Heart right ventricle (tissue), 16 donors: Measurements from ENCODE around the gene GIPR. TPM values are rescaled to one million over a fixed set of nuclear protein-coding genes. Genes with fewer than 3 reads are reported as not detected.

Experiments
- ATAC-seq, 8 donors: fragments of 200-7000 bp; cut with Tn5 transposase; one replicate each; pipeline ENCODE4 v1.9.1; 2020; ENCODE audit warnings: mild to moderate bottlenecking in 8 of 8, moderate library complexity in 8 of 8, moderate number of reproducible peaks in 1 of 8
- DNase-seq, 2 donors: peaks; one replicate each; pipeline ENCODE4 v3.0.0-alpha.2; 2020
- H3K27ac ChIP-seq, 10 donors: fragments of 200-600 bp; sonication (generic) in 2 of 10; one replicate each; pipeline versions ENCODE4 v1.5.0 to v1.8.0; 2020 to 2022; ENCODE audit warnings: mild to moderate bottlenecking in 3 of 10
- H3K27me3 ChIP-seq, 7 donors: fragments of 200-600 bp; one replicate each; pipeline ENCODE4 v1.8.0; 2021 to 2022; ENCODE audit warnings: mild to moderate bottlenecking in 2 of 7
- H3K36me3 ChIP-seq, 9 donors: fragments of 200-600 bp; sonication (generic) in 1 of 9; one replicate each; pipeline versions ENCODE4 v1.5.0 to v1.8.0; 2020 to 2022; ENCODE audit warnings: mild to moderate bottlenecking in 2 of 9
- H3K4me1 ChIP-seq, 9 donors: fragments of 200-600 bp; sonication (generic) in 1 of 9; one replicate each; pipeline versions ENCODE4 v1.5.0 to v1.8.0; 2020 to 2022; ENCODE audit warnings: mild to moderate bottlenecking in 4 of 9
- H3K4me3 ChIP-seq, 10 donors: fragments of 200-600 bp; sonication (generic) in 2 of 10; one replicate each; pipeline versions ENCODE4 v1.5.0 to v1.8.0; 2020 to 2022; ENCODE audit warnings: mild to moderate bottlenecking in 7 of 10, moderate library complexity in 2 of 10
- H3K9me3 ChIP-seq, 11 donors: fragments of 200-600 bp in 10 of 11; sonication (generic) in 2 of 11; one replicate each; pipeline versions ENCODE4 v1.5.0 to v1.8.0; 2013 to 2022; ENCODE audit warnings: mild to moderate bottlenecking in 2 of 11, control low read depth in 1 of 11, moderate library complexity in 1 of 11
- CTCF ChIP-seq, 9 donors: fragments of 200-600 bp; sonication (generic) in 2 of 9; IDR thresholded peaks; one replicate each; pipeline versions ENCODE4 v1.5.0 to v1.8.0; 2021 to 2022; ENCODE audit warnings: antibody characterized with exemption in 9 of 9, mild to moderate bottlenecking in 5 of 9, moderate library complexity in 1 of 9
- WGBS, 2 donors: extraction: QIAGEN DNeasy Blood & Tissue Kit; methylation state at CpG; one replicate each; pipeline ENCODE4 v1.1.7; 2013; ENCODE audit warnings: inconsistent platforms in 1 of 2; 5-methylcytosine and 5-hydroxymethylcytosine counted together
- intact Hi-C, 10 donors: fragments of 100-400 bp; cut with DNase I; formaldehyde crosslinking; loops; one replicate each; pipeline versions ENCODE4 v1.11.1 to v1.14.2; 2022
- polyA plus RNA-seq, 2 donors: library from polyadenylated mRNA; stranded (reverse); fragments of 200-250 nt; gene quantifications; one replicate each; pipeline ENCODE4 v1.2.3, GENCODE V29; 2013
- total RNA-seq, 10 donors: library from RNA; stranded (reverse); fragmentation: NEBNext Ultra II Directional in 3 of 10; extraction: Animal tissue kit (Norgen Biotek cat#: 25700) in 3 of 10; gene quantifications; one replicate each; pipeline versions ENCODE4 v1.2.1 to v1.2.4, GENCODE V29; 2021 to 2023
- donor health status: Arrhythmogenic right ventricular cardiomyopathy.
- donor health status: ischemic (EF 13 %, LVEDD 7.1; RV severe dilation, severe dysfunction).
- donor health status: healthy with polysubstance abuse.
- donor health status: DM: no; HTN: yes; CAD: no.
- donor health status: DM: no; HTN: no; CAD: no.
- donor health status: ischemic (EF 25% LVEDD 6.9; RV normal size, moderate dysfunction).
- donor health status: ischemic (EF 25% LVEDD 5.7; RV mildly dilated, moderate dysfunction).
- donor health status: healthy.
- donor health status: DM: yes; HTN: yes; CAD: no.
- donor health status: Ischemic cardiomyopathy.
- donor health status: ischemic (EF 35%, LVEDD 5.7; RV mildly dilated, moderate dysfunction).
- donor health status: nonischemic (EF 11% LVEDD 7.7; RV severe dilation, severe dysfunction).
- donor health status: DM: yes; HTN: yes; CAD: no.
- donor health status: PGD.
- donor health status: ischemic (EF 29% LVEDD 5.4; RV normal size, mild dysfunction).
- donor health status: nonischemic (EF 23%, LVEDD 6.1; RV moderate dilation, normal function).

The GIPR gene
- total and polyA plus RNA-seq, 12 donors = 2.4 to 16.6 (median 4.4) TPM

DNA sequence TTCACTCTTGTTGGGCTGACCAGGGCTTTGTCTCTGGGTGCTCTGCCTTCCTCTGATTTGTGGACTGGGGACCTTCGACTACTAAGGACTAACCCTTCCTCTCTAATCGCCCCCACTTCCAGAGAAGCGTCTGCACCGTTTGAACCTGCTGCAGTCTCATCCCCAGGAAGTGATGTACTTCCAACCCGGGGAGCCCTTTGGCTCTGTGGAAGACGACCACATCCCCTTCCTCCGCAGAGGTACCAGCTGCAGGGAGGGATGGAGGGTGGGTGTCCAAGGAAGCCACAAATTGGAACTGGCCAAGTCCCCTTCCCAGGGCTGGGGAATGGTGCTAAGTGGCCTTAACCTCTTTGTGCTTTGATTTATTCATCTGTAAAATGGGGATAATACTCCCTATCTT, 33.7 kb downstream of the GIPR start:
- 62 to 65% methylated on average over 7 of the region's 7 CpGs for WGBS, 2 donors
- peaks cover 0 to 2% (median 0%) of the 10 kb centered on the region in 9 donors for H3K4me1 ChIP-seq
- peaks cover 0 to 37% (median 5%) of the 10 kb centered on the region in 9 donors for H3K36me3 ChIP-seq
- no peak for TF ChIP-seq CTCF (IDR thresholded peaks at IDR 0.05)
- H3K4me3 ChIP-seq = no peak overlapping the region
- intact Hi-C loops = no loop called here
- no peak for ATAC-seq
- no peak for DNase-seq
- no peaks in the 10 kb centered on the region for H3K27me3 ChIP-seq
- no peak overlapping the region for H3K27ac ChIP-seq
- no peaks in the 10 kb centered on the region for H3K9me3 ChIP-seq

DNA sequence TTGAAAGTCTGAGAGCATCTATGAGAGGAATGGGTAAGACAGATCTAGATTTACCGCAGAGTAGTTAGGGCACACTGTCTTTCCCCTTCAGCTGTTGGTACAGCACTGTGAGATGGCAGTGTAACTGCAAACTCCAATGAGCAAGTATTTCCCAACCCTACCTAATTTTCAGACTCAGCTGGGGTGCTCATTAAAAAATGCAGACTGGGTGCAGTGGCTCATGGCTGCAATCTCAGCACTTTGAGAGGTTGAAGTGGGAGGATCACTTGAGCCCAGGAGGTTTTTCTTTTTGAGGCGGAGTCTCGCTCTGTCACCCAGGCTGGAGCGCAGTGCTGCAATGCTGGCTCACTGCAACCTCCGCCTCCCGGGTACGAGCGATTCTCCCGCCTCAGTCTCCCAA, 37.1 kb downstream of the GIPR start:
- peaks cover 0 to 9% (median 0%) of the 10 kb centered on the region in 9 donors for H3K4me1 ChIP-seq
- no peaks in the 10 kb centered on the region for H3K9me3 ChIP-seq
- TF ChIP-seq CTCF (IDR thresholded peaks at IDR 0.05) = no peak
- DNase-seq = no peak
- H3K27me3 ChIP-seq = no peaks in the 10 kb centered on the region
- no peak overlapping the region for H3K27ac ChIP-seq
- no peak for ATAC-seq
- WGBS, 2 donors = 91 to 93% methylated on average over 9 of the region's 9 CpGs
- no peak overlapping the region for H3K4me3 ChIP-seq
- intact Hi-C loops = no loop called here
- peaks cover 0 to 35% (median 5%) of the 10 kb centered on the region in 9 donors for H3K36me3 ChIP-seq

DNA sequence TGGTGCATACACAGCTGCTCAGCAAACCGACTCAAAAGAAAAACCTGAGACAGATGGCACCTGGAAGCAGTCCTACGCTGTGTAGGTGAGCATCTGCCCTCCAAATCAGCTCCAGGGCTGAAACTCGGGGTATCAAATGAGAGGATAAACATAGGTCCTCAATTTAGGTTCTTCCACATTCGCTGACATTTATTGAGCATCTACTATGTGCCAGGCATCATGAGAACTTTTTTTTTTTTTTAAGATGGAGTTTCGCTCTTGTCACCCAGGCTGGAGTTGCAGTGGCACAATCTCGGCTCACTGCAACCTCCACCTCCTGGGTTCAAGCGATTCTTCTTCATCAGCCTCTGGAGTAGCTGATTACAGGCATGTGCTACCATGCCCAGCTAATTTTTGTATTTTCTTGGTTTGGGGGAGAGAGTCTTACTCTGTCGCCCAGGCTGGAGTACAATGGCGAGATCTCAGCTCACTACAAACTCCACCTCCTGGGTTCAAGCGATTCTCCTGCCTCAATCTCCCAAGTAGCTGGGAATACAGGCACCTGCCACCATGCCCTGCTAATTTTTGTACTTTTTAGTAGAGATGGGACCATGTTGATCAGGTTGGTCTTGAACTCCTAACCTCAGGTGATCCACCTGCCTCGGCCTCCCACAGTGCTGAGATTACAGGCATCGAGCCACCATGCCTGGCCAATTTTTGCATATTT, 37.8 kb downstream of the GIPR start:
- no peak overlapping the region for H3K4me3 ChIP-seq

More for the DNA sequence above, 37.8 kb downstream of the GIPR start:
- Histone ChIP-seq H3K36me3 (peaks cover 0 to 40% (median 5%) of the 10 kb centered on the region in 9 donors), H3K27me3 (no peaks in the 10 kb centered on the region), H3K4me1 (peaks cover 0 to 9% (median 0%) of the 10 kb centered on the region in 9 donors), H3K27ac (no peak overlapping the region), H3K9me3 (no peaks in the 10 kb centered on the region)
- no peak for DNase-seq
- intact Hi-C loops = no loop called here
- 91 to 96% methylated on average over 12 of the region's 12 CpGs for WGBS, 2 donors
- TF ChIP-seq CTCF (IDR thresholded peaks at IDR 0.05) = no peak
- no peak for ATAC-seq
